GM18508 (cell line): ENCODE results near the gene DEFB112.

ENCODE experiments used
- ATAC-seq: cut with Tn5 transposase; IDR thresholded peaks from one replicate; pipeline ENCODE4 v1.9.1; 2021; ENCODE audit warnings: moderate number of reproducible peaks; ENCODE audit not compliant: insufficient read depth, unreplicated experiment

DEFB112 gene

GRCh38 chr6:50007819-50008218, 41.9 kb downstream of the DEFB112 start:
- ATAC-seq: no peak

DNA sequence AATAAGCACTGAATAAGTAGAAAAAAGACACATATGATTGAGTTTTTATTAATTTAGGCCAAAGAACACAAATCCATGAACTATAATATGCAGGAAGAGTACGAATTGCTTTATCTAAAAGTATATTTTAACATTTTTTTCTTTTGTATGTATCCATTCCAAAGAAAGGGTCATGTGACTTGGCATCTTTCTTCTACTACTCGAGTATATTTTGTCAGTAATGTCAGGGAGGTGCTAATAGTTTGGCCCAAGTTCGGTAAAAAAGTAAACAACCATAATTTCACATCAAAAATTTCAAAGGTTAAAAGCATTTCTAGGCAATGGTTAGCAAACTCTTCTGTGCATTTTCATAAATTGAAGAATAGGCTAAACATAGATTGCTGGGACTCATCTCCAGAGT, 46.6 kb downstream of the DEFB112 start:
- ATAC-seq: no peak

- ATAC-seq: no peak
Observed at GRCh38 chr6:49995278-49995677, 54.5 kb downstream of the DEFB112 start.
